Embryonic facial prominence (tissue), 1 donor: ENCODE data around the gene AGXT2.

Experiments used
- DNase-seq: peaks from one replicate; pipeline ENCODE4 v3.0.0-alpha.2; 2016; ENCODE audit errors: extremely low spot score

The AGXT2 gene

GRCh38 chr5:34967540-34967939 is 80.2 kb downstream of the AGXT2 start:
- DNase-seq = no peak

GRCh38 chr5:34959323-34959722 is 88.4 kb downstream of the AGXT2 start:
- no peak for DNase-seq

- DNase-seq = peak; percentile 8
Measured at GRCh38 chr5:34957857-34958690, 89.7 kb downstream of the AGXT2 start.

- no peak for DNase-seq
Measured at GRCh38 chr5:34957321-34957720, 90.4 kb downstream of the AGXT2 start.
